ENCODE measurements around the gene C16orf74.

Gene C16orf74

GRCh38 chr16:85689950-85690320 is 61.0 kb downstream of the C16orf74 start:
- no peak for DNase-seq

GRCh38 chr16:85689285-85689949 is 61.5 kb downstream of the C16orf74 start:
- no peak for DNase-seq

- DNase-seq, result no peak
Measured at GRCh38 chr16:85688586-85689284, 62.2 kb downstream of the C16orf74 start, which contains the start of gene GINS2. Gene GINS2 (minus strand): TSS chr16:85688954. CDS start chr16:85688898, 56 bp downstream.

- no peak for DNase-seq
Measured at GRCh38 chr16:85687651-85688471, 63.0 kb downstream of the C16orf74 start.

GRCh38 chr16:85686912-85687591 is 63.8 kb downstream of the C16orf74 start:
- no peak for DNase-seq

GRCh38 chr16:85685251-85685650 is 65.6 kb downstream of the C16orf74 start:
- no peak for DNase-seq

GRCh38 chr16:85683363-85683762 is 67.5 kb downstream of the C16orf74 start:
- no peak for DNase-seq

GRCh38 chr16:85682516-85682915 is 68.4 kb downstream of the C16orf74 start:
- DNase-seq, result no peak

GRCh38 chr16:85681255-85681654 is 69.6 kb downstream of the C16orf74 start:
- DNase-seq, result peak; percentile 27

GRCh38 chr16:85680352-85680944 is 70.4 kb downstream of the C16orf74 start:
- no peak for DNase-seq

GRCh38 chr16:85679870-85680269 is 71.0 kb downstream of the C16orf74 start:
- DNase-seq, result no peak

- no peak for DNase-seq
Measured at GRCh38 chr16:85678821-85679220, 72.1 kb downstream of the C16orf74 start.

- no peak for DNase-seq
Measured at GRCh38 chr16:85678016-85678415, 72.9 kb downstream of the C16orf74 start.

- no peak for DNase-seq
Measured at GRCh38 chr16:85677383-85677967, 73.4 kb downstream of the C16orf74 start.

- no peak for DNase-seq
Measured at GRCh38 chr16:85676466-85676865, 74.4 kb downstream of the C16orf74 start.

GRCh38 chr16:85675251-85675874 is 75.5 kb downstream of the C16orf74 start:
- no peak for DNase-seq

- no peak for DNase-seq
Measured at GRCh38 chr16:85674828-85675227, 76.1 kb downstream of the C16orf74 start.

GRCh38 chr16:85674418-85674755 is 76.5 kb downstream of the C16orf74 start:
- DNase-seq, result no peak

GRCh38 chr16:85673529-85674417 is 77.1 kb downstream of the C16orf74 start:
- peak; percentile 56 for DNase-seq

- DNase-seq, result no peak
Measured at GRCh38 chr16:85670840-85671239, 80.1 kb downstream of the C16orf74 start.
